Fibroblast of mammary gland (primary cell): ENCODE measurements around the gene POLR2L.
A peak's percentile ranks its signal among the peaks of the same experiment; 100 is the strongest.

Experiments used
- DNase-seq: peaks from one replicate; pipeline ENCODE4 v3.0.0-alpha.2; 2010; ENCODE audit warnings: low read depth
- H3K4me3 ChIP-seq: 2 replicates; pipeline ENCODE4 v1.5.1; 2011; ENCODE audit warnings: low read depth, mild to moderate bottlenecking, low read length, moderate library complexity; ENCODE audit not compliant: control insufficient read depth
- TF ChIP-seq, protein P1 (sequence below): conservative IDR thresholded peaks from 2 replicates; pipeline ENCODE4 v1.5.1; 2011; ENCODE audit warnings: low read depth, low read length, inconsistent platforms; ENCODE audit not compliant: control insufficient read depth, insufficient read depth

POLR2L gene

GRCh38 chr11:794766-795633 is 47.3 kb downstream of the POLR2L start:
- DNase-seq = no peak
- peak overlapping the region; percentile 68 for H3K4me3 ChIP-seq
- TF ChIP-seq, protein P1, sequence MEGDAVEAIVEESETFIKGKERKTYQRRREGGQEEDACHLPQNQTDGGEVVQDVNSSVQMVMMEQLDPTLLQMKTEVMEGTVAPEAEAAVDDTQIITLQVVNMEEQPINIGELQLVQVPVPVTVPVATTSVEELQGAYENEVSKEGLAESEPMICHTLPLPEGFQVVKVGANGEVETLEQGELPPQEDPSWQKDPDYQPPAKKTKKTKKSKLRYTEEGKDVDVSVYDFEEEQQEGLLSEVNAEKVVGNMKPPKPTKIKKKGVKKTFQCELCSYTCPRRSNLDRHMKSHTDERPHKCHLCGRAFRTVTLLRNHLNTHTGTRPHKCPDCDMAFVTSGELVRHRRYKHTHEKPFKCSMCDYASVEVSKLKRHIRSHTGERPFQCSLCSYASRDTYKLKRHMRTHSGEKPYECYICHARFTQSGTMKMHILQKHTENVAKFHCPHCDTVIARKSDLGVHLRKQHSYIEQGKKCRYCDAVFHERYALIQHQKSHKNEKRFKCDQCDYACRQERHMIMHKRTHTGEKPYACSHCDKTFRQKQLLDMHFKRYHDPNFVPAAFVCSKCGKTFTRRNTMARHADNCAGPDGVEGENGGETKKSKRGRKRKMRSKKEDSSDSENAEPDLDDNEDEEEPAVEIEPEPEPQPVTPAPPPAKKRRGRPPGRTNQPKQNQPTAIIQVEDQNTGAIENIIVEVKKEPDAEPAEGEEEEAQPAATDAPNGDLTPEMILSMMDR = no peak

DNA sequence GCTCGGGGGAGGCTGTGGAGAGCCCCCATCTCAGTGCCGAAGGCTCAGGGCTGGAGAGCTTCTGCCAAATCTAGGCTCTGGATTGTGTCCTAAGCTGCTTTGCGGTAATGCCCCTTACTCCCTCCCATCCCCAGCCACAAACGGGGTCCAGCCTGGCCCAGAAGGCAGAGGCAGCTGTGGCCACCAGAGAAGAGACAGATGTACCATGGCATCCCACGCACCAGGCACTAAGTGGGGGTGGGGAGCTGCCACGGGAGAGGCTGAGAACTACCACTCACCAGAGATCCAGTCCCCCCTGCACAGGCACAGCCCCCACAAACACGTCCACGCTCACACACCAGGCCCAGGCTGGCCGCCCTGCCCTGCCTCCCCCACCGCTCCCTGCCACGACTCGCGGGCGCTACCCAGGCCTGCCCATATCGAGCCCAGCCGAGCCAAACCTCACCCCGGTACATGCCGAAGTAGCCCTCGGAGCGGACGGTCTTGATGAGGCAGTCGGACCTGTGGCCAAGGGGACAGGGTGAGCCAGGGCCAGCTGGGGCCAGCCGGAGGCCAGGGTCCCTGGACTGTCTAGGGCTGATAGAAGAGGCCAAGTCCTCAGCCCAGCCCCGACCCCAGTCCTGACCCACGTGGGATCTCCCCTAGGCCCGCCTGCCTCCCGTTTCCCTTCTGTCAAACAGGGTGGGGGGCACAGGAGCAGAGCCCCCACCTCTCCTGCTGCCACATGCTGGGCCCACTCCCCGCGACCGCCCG is 48.1 kb downstream of the POLR2L start:
- no peak for DNase-seq

GRCh38 chr11:793556-793955 is 48.8 kb downstream of the POLR2L start:
- H3K4me3 ChIP-seq = no peak overlapping the region
- no peak for DNase-seq
- TF ChIP-seq, protein P1 = no peak

More for the DNA sequence above, 48.1 kb downstream of the POLR2L start:
- TF ChIP-seq, protein P1 = no peak
- no peak overlapping the region for H3K4me3 ChIP-seq

- H3K4me3 ChIP-seq = no peak overlapping the region
- no peak for DNase-seq
- TF ChIP-seq, protein P1 = no peak
Measured at GRCh38 chr11:792873-793272, 49.5 kb downstream of the POLR2L start.

DNA sequence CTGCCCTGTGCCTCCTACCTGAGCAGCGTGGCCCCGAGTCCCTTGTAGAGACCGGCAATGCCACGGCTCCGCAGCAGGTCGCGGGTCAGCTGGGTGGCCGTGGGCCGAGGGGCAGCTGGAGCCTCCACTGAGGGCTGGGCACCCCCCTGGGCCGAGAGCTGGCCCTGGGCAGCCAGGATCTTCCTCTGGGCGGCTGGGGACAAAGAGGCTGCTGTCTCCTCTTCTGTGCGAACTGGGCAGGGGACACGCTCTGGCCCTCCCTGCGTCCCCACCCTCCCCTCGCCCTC is 49.9 kb downstream of the POLR2L start:
- TF ChIP-seq, protein P1 = no peak
- DNase-seq = no peak
- H3K4me3 ChIP-seq = no peak overlapping the region

DNA sequence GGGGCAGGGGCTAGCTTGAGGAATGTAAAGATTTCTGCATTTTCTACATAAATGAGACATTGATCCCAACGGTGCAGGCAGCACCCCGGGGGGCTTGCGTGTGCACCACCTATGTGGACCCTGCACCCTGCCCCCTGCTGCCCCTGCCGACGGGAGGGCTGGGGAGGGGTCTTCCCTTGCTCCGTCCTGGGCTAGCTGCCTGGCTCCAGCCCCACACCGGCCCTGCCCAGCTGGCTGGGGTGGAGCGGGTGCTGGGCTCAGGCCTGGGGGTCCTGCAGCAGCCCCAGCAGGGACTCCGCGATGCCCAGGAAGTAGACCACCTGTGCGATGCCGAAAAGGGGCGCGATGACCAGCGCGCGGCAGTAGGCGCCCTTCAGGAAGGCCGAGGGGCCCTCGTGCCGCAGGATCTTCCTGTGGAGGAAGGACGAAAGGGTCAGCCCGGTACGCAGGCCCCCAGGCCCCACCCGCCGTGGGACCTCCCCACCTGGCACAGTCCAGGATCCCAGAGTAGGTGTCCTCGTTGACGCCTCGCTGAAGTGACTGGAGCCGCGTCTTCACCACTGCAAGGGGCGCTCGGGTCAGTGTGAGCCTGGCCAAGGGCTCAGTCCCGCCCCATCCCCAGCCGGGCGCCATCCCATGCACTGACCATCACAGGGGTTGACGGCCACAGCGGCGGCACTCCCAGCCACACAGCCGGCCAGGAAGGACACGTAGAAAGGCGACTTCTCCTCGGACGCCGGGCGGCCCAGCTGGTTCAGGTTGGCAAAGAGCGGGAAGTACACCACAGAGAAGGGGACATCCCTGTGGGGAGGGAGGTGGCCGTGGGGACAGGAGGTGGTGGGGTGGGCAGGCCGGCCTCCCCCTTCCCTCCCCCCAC is 50.4 kb downstream of the POLR2L start:
- TF ChIP-seq, protein P1 = no peak
- H3K4me3 ChIP-seq = no peak overlapping the region

More for the DNA sequence above, 50.4 kb downstream of the POLR2L start:
- no peak for DNase-seq
